Heart left ventricle (tissue), 13 donors: ENCODE data around the gene ERCC4.

Source experiments
- POLR2A ChIP-seq, 2 donors: fragments of 450-650 bp; IDR thresholded peaks; one replicate each; pipeline ENCODE4 v1.6.1; 2017; ENCODE audit warnings: antibody characterized with exemption in 2 of 2, mild to moderate bottlenecking in 2 of 2, moderate library complexity in 2 of 2
- TF ChIP-seq, protein P1 (sequence below), 12 donors: fragments of 200-600 bp; sonication (generic) in 4 of 12; IDR thresholded peaks; one replicate each; pipeline versions ENCODE4 v1.5.0 to v1.8.0; 2018 to 2022; ENCODE audit warnings: antibody characterized with exemption in 12 of 12, mild to moderate bottlenecking in 5 of 12
- donor health status: ischemic (EF 13 %, LVEDD 7.1; RV severe dilation, severe dysfunction).
- donor health status: DM: no; HTN: yes; CAD: no.
- donor health status: DM: no; HTN: no; CAD: no.
- donor health status: ischemic (EF 25% LVEDD 6.9; RV normal size, moderate dysfunction).
- donor health status: ischemic (EF 25% LVEDD 5.7; RV mildly dilated, moderate dysfunction).
- donor health status: ischemic (EF 35%, LVEDD 5.7; RV mildly dilated, moderate dysfunction).
- donor health status: nonischemic (EF 11% LVEDD 7.7; RV severe dilation, severe dysfunction).
- donor health status: DM: yes; HTN: yes; CAD: no.
- donor health status: PGD.
- donor health status: ischemic (EF 29% LVEDD 5.4; RV normal size, mild dysfunction).
- donor health status: nonischemic (EF 23%, LVEDD 6.1; RV moderate dilation, normal function).

GRCh38 chr16:13956635-13957196 is 36.8 kb downstream of the ERCC4 start:
- TF ChIP-seq, protein P1, sequence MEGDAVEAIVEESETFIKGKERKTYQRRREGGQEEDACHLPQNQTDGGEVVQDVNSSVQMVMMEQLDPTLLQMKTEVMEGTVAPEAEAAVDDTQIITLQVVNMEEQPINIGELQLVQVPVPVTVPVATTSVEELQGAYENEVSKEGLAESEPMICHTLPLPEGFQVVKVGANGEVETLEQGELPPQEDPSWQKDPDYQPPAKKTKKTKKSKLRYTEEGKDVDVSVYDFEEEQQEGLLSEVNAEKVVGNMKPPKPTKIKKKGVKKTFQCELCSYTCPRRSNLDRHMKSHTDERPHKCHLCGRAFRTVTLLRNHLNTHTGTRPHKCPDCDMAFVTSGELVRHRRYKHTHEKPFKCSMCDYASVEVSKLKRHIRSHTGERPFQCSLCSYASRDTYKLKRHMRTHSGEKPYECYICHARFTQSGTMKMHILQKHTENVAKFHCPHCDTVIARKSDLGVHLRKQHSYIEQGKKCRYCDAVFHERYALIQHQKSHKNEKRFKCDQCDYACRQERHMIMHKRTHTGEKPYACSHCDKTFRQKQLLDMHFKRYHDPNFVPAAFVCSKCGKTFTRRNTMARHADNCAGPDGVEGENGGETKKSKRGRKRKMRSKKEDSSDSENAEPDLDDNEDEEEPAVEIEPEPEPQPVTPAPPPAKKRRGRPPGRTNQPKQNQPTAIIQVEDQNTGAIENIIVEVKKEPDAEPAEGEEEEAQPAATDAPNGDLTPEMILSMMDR (IDR thresholded peaks at IDR 0.05), result no peak
- no peak for TF ChIP-seq POLR2A (IDR thresholded peaks at IDR 0.05)
